SU-DHL-6 (cell line): ENCODE measurements around the gene ARTN.

ENCODE experiments used
- H2AFZ ChIP-seq: fragments of 200-600 bp; sonication (generic); 2 replicates; pipeline ENCODE4 v1.6.1; 2014; ENCODE audit warnings: low read depth, mild to moderate bottlenecking, moderate library complexity, mixed read lengths, antibody characterized with exemption, low read length; ENCODE audit not compliant: severe bottlenecking
- H3F3A ChIP-seq: fragments of 200-600 bp; shearing (Covaris generic); 2 replicates; pipeline ENCODE4 v1.6.0; 2016; ENCODE audit warnings: antibody characterized with exemption, mild to moderate bottlenecking; ENCODE audit not compliant: insufficient read depth
- H3K27ac ChIP-seq: fragments of 200-600 bp; sonication (generic); 2 replicates; pipeline ENCODE4 v1.5.1; 2016; ENCODE audit warnings: low read depth, mild to moderate bottlenecking, low read length, moderate library complexity, mixed read lengths
- H3K27me3 ChIP-seq: fragments of 200-600 bp; sonication (generic), shearing (Covaris generic); 2 replicates; pipeline ENCODE4 v1.6.0; 2014; ENCODE audit warnings: mild to moderate bottlenecking, low read length
- H3K36me3 ChIP-seq: fragments of 200-600 bp; sonication (generic); 2 replicates; pipeline ENCODE4 v1.6.1; 2014; ENCODE audit warnings: mild to moderate bottlenecking, low read length, mixed read lengths
- H3K4me2 ChIP-seq: fragments of 300-600, 200-600 bp; shearing (Covaris generic), sonication (generic); 2 replicates; pipeline ENCODE4 v1.6.0; 2014; ENCODE audit warnings: low read length, low read depth, mild to moderate bottlenecking; ENCODE audit not compliant: poor library complexity, severe bottlenecking
- H3K4me3 ChIP-seq: fragments of 200-600 bp; sonication (generic); 2 replicates; pipeline ENCODE4 v1.5.1; 2014; ENCODE audit warnings: antibody characterized with exemption, low read length, mild to moderate bottlenecking, mixed read lengths; ENCODE audit not compliant: insufficient read depth, poor library complexity, severe bottlenecking
- H3K79me2 ChIP-seq: fragments of 200-600 bp; sonication (generic); 2 replicates; pipeline ENCODE4 v1.6.1; 2014; ENCODE audit warnings: mild to moderate bottlenecking, low read length, moderate library complexity; ENCODE audit not compliant: insufficient read depth
- H3K9ac ChIP-seq: fragments of 200-600 bp; sonication (generic); 2 replicates; pipeline ENCODE4 v1.7.0; 2014; ENCODE audit warnings: mild to moderate bottlenecking, low read length
- H3K9me2 ChIP-seq: fragments of 200-600 bp; sonication (generic); replicated peaks from 2 replicates; pipeline ENCODE4 v1.6.1; 2014; ENCODE audit warnings: low read length; ENCODE audit not compliant: insufficient read depth
- H3K9me3 ChIP-seq: fragments of 200-600 bp; sonication (generic); 2 replicates; pipeline ENCODE4 v1.6.1; 2014; ENCODE audit warnings: low read length, mixed read lengths; ENCODE audit not compliant: insufficient read depth
- H4K20me1 ChIP-seq: fragments of 200-600 bp; sonication (generic); 2 replicates; pipeline ENCODE4 v1.6.1; 2014; ENCODE audit warnings: low read depth, mild to moderate bottlenecking, antibody characterized with exemption, low read length, moderate library complexity, mixed read lengths
- EZH2phosphoT487 ChIP-seq: fragments of 200-600 bp; sonication (generic), shearing (Covaris generic); conservative IDR thresholded peaks from 2 replicates; pipeline ENCODE4 v1.6.1; 2018; ENCODE audit warnings: mild to moderate bottlenecking, antibody characterized with exemption, low read length, moderate library complexity, mixed read lengths
- TF ChIP-seq, protein P1 (sequence below): fragments of 200-600 bp; sonication (generic); IDR thresholded peaks from one replicate; pipeline ENCODE4 v1.5.1; 2017; ENCODE audit warnings: antibody characterized with exemption, mild to moderate bottlenecking, low read length, moderate library complexity; ENCODE audit not compliant: insufficient read depth, poor library complexity, severe bottlenecking

The ARTN gene

DNA sequence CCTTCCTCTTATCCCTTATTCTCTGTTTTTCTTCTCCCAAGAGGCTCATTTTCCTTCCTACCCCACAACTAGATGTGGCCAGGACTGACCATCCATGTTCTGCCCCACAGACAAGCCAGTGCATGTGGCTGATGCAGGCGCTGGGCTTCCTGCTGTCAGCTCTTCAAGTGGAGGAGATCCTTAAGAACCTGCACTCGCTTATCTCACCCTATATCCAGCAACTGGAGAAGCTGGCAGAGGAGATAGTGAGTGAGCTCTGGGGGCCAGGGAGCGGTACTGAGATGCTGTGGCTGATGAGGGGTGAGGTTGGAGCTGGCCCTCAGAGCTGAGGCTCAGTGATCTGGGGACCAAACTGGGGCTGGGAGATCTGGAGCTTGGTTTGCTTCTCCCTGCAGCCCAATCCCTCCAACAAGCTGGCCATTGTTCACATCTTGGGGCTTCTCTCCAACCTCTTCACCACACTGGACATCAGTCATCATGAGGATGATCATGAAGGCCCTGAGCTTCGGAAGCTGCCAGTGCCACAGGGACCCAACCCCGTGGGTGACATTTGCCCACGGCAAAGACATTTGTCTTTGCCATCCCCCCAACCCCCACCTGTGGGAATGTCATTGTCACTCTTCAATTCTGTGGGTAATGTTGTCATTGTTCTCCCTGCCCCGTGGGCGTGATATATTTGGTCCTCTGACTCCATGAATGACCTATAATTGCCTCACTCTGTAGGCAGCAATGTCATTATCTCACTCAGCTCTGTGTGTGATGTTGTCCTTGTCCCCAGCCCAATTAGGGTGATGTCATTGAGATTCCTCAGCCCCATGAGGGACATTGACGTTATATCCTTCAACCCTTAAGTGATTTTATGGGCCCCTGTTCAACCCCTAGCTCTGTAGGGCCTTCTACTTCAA, 25.0 kb downstream of the ARTN start:
- no peaks in the 10 kb centered on the region for H3F3A ChIP-seq
- H4K20me1 ChIP-seq, result no peaks in the 10 kb centered on the region
- H3K27ac ChIP-seq, result no peak overlapping the region
- no peaks in the 10 kb centered on the region for H3K36me3 ChIP-seq
- no peaks in the 10 kb centered on the region for H3K9me3 ChIP-seq
- no peak overlapping the region for H2AFZ ChIP-seq
- TF ChIP-seq, protein P1, sequence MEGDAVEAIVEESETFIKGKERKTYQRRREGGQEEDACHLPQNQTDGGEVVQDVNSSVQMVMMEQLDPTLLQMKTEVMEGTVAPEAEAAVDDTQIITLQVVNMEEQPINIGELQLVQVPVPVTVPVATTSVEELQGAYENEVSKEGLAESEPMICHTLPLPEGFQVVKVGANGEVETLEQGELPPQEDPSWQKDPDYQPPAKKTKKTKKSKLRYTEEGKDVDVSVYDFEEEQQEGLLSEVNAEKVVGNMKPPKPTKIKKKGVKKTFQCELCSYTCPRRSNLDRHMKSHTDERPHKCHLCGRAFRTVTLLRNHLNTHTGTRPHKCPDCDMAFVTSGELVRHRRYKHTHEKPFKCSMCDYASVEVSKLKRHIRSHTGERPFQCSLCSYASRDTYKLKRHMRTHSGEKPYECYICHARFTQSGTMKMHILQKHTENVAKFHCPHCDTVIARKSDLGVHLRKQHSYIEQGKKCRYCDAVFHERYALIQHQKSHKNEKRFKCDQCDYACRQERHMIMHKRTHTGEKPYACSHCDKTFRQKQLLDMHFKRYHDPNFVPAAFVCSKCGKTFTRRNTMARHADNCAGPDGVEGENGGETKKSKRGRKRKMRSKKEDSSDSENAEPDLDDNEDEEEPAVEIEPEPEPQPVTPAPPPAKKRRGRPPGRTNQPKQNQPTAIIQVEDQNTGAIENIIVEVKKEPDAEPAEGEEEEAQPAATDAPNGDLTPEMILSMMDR, result no peak
- TF ChIP-seq EZH2phosphoT487, result no peak
- no peaks in the 10 kb centered on the region; the same call in 1 of the 2 replicates for H3K79me2 ChIP-seq
- H3K9me2 ChIP-seq, result no peaks in the 10 kb centered on the region
- no peak overlapping the region for H3K4me2 ChIP-seq
- H3K27me3 ChIP-seq, result no peaks in the 10 kb centered on the region
- no peak overlapping the region for H3K9ac ChIP-seq
- H3K4me3 ChIP-seq, result no peak overlapping the region

DNA sequence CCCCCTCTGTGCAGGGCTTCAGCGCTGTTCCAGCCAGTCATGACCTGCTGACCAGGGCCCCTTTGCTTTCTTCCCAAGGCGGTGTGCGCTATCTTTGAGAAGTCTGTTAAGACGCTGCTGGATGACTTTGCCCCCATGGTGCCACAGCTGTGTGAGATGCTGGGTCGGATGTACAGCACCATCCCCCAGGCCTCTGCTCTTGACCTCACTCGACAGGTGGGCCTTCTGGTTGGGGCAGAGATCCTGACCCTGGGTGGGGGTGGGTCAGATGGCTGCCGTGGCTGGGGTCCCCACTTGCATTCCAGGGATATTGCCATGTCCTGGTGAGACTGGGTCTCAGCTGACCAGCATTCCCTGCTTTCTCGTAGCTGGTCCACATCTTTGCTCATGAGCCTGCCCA, 27.2 kb downstream of the ARTN start:
- H3K79me2 ChIP-seq, result no peaks in the 10 kb centered on the region

DNA sequence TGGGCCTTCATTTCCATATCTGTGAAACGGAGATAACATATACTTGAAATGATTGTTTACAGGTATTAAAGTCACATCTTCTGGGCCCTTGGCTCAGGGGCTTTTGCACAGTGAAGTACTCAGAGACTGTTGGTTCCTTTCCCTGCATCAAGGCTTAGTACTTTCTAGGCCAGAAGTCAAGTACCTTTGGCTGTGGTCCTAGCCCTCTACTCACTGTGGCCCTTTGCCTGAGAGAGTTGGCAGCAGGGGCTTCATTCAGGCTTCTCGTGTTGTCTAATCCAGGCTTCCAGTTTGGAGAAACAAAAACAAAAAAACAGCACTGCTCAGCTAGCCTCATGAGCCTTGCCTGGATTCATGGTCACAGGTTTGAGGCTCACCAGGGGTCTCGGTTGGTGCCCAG, 28.1 kb downstream of the ARTN start:
- Histone ChIP-seq H3K4me3 (no peak overlapping the region), H4K20me1 (no peaks in the 10 kb centered on the region), H3K9me3 (no peaks in the 10 kb centered on the region), H3K9ac (no peak overlapping the region), H3K27ac (no peak overlapping the region), H3K79me2 (no peaks in the 10 kb centered on the region), H3K9me2 (no peaks in the 10 kb centered on the region), H3K36me3 (no peaks in the 10 kb centered on the region), H3F3A (no peaks in the 10 kb centered on the region), H2AFZ (no peak overlapping the region), H3K27me3 (no peaks in the 10 kb centered on the region), H3K4me2 (no peak overlapping the region)
- TF ChIP-seq, protein P1, result no peak
- TF ChIP-seq EZH2phosphoT487, result no peak

More for the DNA sequence above, 27.2 kb downstream of the ARTN start:
- no peak overlapping the region for H3K4me3 ChIP-seq
- no peaks in the 10 kb centered on the region for H3K9me3 ChIP-seq
- no peaks in the 10 kb centered on the region for H3F3A ChIP-seq
- TF ChIP-seq EZH2phosphoT487, result no peak
- TF ChIP-seq, protein P1, result no peak
- H2AFZ ChIP-seq, result no peak overlapping the region
- H3K27me3 ChIP-seq, result no peaks in the 10 kb centered on the region
- H3K9me2 ChIP-seq, result no peaks in the 10 kb centered on the region
- H3K9ac ChIP-seq, result no peak overlapping the region
- no peak overlapping the region for H3K4me2 ChIP-seq
- no peaks in the 10 kb centered on the region for H3K36me3 ChIP-seq
- H4K20me1 ChIP-seq, result no peaks in the 10 kb centered on the region
- H3K27ac ChIP-seq, result no peak overlapping the region
